Hindlimb muscle (tissue), 1 donor: Measurements from ENCODE around the gene MAFG. TPM values are rescaled to one million over a fixed set of nuclear protein-coding genes. Genes with fewer than 3 reads are reported as not detected.

Experiments
- DNase-seq: peaks from one replicate; pipeline ENCODE4 v3.0.0-alpha.2; 2013
- polyA plus RNA-seq: library from polyadenylated mRNA; unstranded; fragments of 120-200 nt; gene quantifications from one replicate; pipeline ENCODE4 v1.2.1, GENCODE V29; 2013; ENCODE audit not compliant: insufficient read length

The MAFG gene
- polyA plus RNA-seq, 1 donor, result 16.3 TPM

DNA sequence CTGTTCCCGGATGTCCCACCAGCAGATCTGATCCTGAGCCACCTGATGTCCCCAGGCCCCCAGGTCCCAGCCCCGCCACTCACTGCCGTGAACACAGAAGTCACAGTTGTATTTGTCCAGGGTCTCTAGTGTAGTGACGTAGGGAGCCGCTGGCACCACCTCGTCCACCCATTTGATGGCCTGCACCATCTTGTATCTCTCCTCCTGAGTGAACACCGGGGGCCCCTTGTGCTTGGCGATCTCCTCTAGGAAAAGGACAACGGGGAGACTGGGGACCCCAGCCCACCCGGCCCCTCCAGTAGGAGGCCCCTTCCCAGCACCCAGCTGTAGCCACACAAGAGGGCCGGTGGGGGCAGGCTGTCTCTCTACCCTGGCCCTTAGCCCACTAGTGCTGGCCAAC is 18.7 kb downstream of the MAFG start:
- no peak for DNase-seq

- DNase-seq, result no peak
Measured at GRCh38 chr17:81907219-81908145, 20.1 kb downstream of the MAFG start.

GRCh38 chr17:81906476-81907218 is 20.9 kb downstream of the MAFG start:
- DNase-seq, result no peak

- no peak for DNase-seq
Measured at GRCh38 chr17:81905993-81906392, 21.5 kb downstream of the MAFG start.

- no peak for DNase-seq
Measured at GRCh38 chr17:81905424-81905875, 22.1 kb downstream of the MAFG start.

DNA sequence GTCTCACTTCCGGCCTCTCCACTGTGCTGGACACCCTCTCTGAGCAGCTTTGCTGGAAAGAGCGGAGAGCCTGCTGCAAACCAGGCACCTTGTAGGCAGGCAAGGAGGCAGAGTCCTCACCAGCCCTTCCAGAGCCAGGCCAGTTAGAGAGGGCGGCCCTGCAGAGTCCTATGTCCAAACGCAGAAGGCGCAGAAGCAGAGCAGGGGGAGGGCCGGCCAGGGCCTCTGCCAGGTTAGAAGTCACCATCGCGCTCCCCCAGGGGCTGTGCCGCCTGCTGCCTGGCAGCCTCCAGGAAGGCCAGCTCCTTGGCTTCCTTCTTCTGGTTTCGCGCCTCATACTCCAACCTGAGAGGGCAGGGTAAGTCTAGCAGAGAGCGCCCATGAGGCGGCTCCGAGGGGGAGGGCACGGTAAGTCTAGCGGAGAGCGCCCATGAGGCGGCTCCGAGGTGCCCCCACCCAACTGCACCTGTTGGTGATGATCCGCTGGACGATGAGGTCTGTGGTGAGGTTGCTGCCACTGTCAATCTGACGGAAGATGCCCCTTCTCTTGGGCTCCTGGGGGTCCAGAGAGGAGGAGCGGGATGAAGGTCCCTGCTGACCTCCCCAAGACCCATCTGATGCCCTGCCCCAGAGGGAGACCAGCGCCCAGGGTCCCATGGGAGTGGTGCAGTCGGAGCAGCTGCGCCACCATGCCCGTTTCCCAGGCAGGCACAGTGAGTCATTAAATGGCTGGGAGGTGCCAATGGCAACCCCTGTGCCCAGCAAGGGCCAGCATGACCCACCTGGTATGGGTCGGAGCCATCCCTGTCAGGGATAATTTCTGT is 22.7 kb downstream of the MAFG start:
- no peak for DNase-seq

- DNase-seq, result no peak
Measured at GRCh38 chr17:81903896-81904599, 23.5 kb downstream of the MAFG start.

DNA sequence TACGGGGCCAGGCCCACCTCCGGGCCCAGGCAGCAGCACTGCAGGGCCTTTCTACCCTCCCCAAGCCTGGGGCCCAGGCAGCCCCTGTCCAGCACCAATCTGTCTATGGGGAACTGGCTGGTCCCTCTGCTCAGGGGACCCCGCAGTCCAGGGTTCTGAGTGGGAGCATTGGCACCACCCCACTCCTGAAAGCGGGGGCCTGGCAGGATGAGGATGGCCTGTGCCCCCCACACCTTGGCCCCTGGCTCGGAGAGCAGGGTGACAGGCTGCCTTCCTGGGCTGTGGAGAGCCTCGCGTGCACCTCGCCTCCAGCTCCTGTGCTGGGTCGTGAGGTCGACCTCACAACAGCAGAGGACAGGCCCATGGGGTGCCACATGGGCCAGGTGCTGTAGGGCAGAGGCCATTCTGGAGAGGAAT is 24.1 kb downstream of the MAFG start:
- no peak for DNase-seq

DNA sequence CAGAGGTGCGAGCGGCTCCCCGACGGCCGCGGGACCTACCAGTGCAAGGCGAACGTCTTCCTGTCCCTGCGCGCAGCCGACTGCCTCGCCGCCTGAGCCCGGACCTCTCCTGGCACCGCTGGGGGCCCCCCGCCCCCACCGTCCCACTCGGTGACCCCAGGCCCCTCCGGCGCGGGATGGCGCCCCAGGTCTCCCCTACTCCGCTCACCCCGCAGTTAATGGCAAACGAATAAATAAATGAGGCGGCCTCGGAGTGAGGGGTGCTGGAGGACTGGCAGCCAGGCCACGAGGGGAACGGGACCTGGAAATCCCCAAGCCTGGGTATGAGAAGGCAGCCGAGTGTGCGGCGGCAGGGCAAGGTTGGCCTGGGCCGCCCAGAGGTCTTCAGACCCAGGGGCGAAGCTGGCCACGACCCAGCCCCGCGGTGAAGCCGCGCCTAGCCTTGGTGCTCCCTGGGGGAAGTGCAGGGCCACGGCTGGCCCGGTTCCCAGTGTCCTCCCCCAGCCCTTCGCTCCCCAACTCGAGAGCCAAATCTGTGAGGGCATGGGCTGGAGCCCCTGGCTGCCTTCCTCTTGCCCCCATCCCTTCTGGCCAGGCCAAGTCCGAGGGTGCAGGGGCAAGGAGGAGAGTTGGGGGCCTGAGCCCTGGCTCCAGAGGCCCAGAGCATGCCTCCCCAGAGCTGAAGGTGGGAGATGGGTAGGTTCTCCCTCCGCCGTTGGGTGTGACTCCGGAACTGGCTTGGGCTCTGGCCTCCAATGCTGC is 24.7 kb downstream of the MAFG start:
- no peak for DNase-seq

GRCh38 chr17:81902023-81902652 is 25.4 kb downstream of the MAFG start, which contains the start of gene NPB:
NPB (plus strand) TSS chr17:81902238; CDS start chr17:81902278, 40 bp downstream.
- DNase-seq, result no peak

GRCh38 chr17:81901167-81902022 is 26.1 kb downstream of the MAFG start:
- no peak for DNase-seq

GRCh38 chr17:81900181-81900820 is 27.2 kb downstream of the MAFG start:
- no peak for DNase-seq

DNA sequence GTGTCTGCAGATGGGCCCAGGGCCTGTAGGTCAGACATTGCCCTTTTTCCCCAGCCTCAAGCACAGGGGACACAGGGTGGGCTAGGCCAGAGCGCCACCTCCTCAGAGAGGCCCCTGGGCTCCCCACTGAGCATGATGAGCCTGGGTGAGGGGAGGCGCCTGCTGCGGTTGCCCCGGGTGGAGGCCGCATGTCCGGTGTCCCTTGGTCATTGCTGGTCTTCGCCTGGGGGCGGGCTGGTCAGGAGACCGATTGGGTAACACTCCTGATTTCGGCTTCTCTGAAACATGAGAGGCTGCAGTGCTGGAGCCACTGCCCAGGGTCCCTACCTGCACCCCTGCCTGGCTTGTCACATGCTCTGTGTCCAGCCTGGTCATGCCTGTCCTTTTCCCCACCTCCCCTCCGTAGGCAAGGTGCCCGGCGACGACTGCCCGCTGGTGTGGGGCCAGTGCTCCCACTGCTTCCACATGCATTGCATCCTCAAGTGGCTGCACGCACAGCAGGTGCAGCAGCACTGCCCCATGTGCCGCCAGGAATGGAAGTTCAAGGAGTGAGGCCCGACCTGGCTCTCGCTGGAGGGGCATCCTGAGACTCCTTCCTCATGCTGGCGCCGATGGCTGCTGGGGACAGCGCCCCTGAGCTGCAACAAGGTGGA is 27.9 kb downstream of the MAFG start:
- no peak for DNase-seq

DNA sequence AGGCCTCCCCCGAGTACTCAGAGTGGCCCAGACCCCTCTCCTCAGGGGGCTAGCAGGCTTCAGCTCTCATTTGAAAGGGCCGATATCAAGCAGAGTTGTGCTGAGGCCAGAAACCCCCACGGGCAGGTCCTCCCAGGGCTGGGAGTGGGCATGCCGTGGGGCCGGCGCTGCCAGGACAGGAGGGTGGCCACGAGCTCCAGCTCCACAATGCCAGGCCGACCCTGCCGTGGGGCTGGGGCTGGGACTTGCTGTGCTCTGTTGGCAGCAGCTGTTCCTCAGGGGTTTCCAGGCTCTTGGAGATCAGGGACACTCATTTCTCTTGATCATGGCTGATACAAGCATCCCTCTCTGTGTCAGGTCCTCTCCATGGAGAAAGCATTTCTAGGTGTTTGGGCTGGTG is 28.6 kb downstream of the MAFG start:
- no peak for DNase-seq

DNA sequence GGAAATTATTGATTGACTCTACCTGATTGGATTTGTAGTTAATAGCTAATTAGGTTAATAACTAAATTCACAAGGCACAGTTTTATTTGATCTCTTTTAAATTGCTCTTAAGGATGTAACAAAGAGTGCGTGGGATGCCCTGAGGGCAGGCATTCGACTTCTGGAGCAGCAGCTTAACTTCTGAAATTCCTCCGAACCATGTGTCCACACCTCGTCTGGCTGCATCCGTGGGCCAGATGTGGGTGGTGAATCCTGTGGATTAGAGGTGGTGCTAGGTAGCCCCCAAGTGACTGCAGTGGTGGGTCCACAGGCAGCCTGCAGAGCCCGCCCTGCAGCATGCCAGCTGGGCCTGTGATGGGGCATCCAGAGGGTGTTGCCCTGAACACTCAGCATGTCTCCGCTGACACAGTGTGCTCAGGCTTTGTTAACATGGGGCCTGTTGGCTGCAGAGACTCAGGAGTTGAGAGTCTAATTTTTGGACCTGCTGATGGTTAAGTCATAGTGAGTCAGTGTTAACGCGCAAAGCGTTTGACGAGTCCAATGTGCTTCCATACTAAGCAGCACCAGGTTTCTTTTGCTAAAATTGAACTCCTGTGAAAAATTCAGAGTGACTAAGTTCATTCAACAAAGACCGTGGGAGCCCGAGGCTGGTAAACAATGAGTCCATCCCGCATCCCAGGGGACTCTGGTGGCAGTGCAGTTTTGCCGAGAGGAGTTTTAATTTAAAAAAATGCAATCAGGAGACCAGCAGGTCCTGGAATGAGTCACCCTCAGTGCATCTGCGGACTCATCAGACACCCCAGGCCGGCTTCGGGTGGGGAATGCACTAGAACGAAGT is 29.3 kb downstream of the MAFG start:
- DNase-seq, result no peak

DNA sequence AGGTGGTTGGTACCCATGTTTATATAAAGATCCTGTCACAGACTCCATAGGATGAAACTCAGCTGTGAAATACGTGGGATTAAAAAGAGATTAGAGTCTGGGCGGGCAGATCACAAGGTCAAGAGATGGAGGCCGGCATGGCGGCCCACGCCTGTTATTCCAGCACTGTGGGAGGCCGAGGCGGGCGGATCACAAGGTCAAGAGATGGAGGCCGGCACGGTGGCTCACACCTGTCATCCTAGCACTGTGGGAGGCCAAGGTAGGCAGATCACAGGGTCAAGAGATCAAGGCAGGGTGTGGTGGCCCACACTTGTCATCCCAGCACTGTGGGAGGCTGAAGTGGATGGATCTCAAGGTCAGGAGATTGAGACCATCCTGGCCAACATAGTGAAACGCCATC is 32.1 kb downstream of the MAFG start:
- DNase-seq, result no peak

DNA sequence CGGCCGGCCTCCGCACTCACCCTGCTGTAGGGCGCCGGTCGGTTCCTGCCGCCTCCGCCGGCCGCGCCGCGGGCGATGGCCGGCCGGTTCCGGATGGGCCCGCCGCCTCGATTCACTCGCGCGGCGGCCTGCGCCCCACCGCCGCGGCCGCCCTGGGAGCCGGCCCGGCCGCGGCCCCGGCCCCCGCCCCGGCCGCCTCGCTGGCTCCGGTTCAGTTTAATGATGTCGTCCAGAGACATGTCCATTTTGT is 36.3 kb downstream of the MAFG start:
- no peak for DNase-seq
